ENCODE data around the gene MRPL11. TPM values are rescaled to one million over a fixed set of nuclear protein-coding genes. Genes with fewer than 3 reads are reported as not detected.

The MRPL11 gene
- total and polyA plus RNA-seq, 2 of the 13 experiments (the other 11 are each of a cell fraction or from before 2014, with no cell fraction given): 72.9 to 176 TPM

GRCh38 chr11:66408488-66409214, 30.0 kb downstream of the MRPL11 start (continued):
- TF ChIP-seq, protein P1, sequence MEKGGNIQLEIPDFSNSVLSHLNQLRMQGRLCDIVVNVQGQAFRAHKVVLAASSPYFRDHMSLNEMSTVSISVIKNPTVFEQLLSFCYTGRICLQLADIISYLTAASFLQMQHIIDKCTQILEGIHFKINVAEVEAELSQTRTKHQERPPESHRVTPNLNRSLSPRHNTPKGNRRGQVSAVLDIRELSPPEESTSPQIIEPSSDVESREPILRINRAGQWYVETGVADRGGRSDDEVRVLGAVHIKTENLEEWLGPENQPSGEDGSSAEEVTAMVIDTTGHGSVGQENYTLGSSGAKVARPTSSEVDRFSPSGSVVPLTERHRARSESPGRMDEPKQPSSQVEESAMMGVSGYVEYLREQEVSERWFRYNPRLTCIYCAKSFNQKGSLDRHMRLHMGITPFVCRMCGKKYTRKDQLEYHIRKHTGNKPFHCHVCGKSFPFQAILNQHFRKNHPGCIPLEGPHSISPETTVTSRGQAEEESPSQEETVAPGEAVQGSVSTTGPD (CRISPR knock-in tag; IDR thresholded peaks at IDR 0.05): no peak
- no peak for TF ChIP-seq ZNF557 (CRISPR knock-in tag; IDR thresholded peaks at IDR 0.05)
- peak; percentile 98 for TF ChIP-seq RAD21 (CRISPR knock-in tag; IDR thresholded peaks at IDR 0.05)
- TF ChIP-seq ZNF629 (CRISPR knock-in tag; conservative IDR thresholded peaks at IDR 0.05): 0 out of 2 replicates have a peak, but pooled peaks have one; percentile 12
- no peak for TF ChIP-seq TFAP4 (IDR thresholded peaks at IDR 0.05; ENCODE audit: borderline replicate concordance, low read depth)
- no peak for TF ChIP-seq ZNF7 (CRISPR knock-in tag; IDR thresholded peaks at IDR 0.05)
- TF ChIP-seq ZNF850 (CRISPR knock-in tag; conservative IDR thresholded peaks at IDR 0.05): no peak
- no peak for TF ChIP-seq ZNF180 (CRISPR knock-in tag; IDR thresholded peaks at IDR 0.05; ENCODE audit: borderline replicate concordance, low read depth)
- TF ChIP-seq, protein P2, sequence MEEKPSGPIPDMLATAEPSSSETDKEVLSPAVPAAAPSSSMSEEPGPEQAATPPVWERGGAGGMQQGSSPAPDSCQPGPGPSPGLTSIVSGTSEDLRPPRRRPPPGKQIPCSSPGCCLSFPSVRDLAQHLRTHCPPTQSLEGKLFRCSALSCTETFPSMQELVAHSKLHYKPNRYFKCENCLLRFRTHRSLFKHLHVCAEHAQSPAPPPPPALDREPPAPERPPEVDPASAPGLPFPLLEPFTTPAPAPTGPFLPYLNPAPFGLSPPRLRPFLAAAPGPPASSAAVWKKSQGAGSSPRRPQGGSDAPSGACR (CRISPR knock-in tag; IDR thresholded peaks at IDR 0.05): no peak
- no peak for TF ChIP-seq ZBTB44 (CRISPR knock-in tag; IDR thresholded peaks at IDR 0.05)
- no peak for TF ChIP-seq SIN3A (IDR thresholded peaks at IDR 0.05; ENCODE audit: borderline replicate concordance, low read depth, low read length)
- TF ChIP-seq ZNF564 (CRISPR knock-in tag; IDR thresholded peaks at IDR 0.05): no peak
- TF ChIP-seq, protein P3, sequence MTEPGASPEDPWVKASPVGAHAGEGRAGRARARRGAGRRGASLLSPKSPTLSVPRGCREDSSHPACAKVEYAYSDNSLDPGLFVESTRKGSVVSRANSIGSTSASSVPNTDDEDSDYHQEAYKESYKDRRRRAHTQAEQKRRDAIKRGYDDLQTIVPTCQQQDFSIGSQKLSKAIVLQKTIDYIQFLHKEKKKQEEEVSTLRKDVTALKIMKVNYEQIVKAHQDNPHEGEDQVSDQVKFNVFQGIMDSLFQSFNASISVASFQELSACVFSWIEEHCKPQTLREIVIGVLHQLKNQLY (CRISPR knock-in tag; IDR thresholded peaks at IDR 0.05): no peak
- no peak for TF ChIP-seq ZNF775 (CRISPR knock-in tag; IDR thresholded peaks at IDR 0.05; ENCODE audit: borderline replicate concordance)
- TF ChIP-seq ZNF879 (CRISPR knock-in tag; IDR thresholded peaks at IDR 0.05): no peak
- TF ChIP-seq, protein P4, sequence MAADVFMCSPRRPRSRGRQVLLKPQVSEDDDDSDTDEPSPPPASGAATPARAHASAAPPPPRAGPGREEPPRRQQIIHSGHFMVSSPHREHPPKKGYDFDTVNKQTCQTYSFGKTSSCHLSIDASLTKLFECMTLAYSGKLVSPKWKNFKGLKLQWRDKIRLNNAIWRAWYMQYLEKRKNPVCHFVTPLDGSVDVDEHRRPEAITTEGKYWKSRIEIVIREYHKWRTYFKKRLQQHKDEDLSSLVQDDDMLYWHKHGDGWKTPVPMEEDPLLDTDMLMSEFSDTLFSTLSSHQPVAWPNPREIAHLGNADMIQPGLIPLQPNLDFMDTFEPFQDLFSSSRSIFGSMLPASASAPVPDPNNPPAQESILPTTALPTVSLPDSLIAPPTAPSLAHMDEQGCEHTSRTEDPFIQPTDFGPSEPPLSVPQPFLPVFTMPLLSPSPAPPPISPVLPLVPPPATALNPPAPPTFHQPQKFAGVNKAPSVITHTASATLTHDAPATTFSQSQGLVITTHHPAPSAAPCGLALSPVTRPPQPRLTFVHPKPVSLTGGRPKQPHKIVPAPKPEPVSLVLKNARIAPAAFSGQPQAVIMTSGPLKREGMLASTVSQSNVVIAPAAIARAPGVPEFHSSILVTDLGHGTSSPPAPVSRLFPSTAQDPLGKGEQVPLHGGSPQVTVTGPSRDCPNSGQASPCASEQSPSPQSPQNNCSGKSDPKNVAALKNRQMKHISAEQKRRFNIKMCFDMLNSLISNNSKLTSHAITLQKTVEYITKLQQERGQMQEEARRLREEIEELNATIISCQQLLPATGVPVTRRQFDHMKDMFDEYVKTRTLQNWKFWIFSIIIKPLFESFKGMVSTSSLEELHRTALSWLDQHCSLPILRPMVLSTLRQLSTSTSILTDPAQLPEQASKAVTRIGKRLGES (CRISPR knock-in tag; IDR thresholded peaks at IDR 0.05; ENCODE audit: borderline replicate concordance): no peak
- TF ChIP-seq ZNF451 (CRISPR knock-in tag; IDR thresholded peaks at IDR 0.05): no peak
- TF ChIP-seq PCBP1 (IDR thresholded peaks at IDR 0.05; ENCODE audit: borderline replicate concordance, low read depth, low read length): no peak
- no peak for TF ChIP-seq GABPA (IDR thresholded peaks at IDR 0.05; ENCODE audit: low read depth, low read length)
- TF ChIP-seq GABPA (CRISPR knock-in tag; IDR thresholded peaks at IDR 0.05; ENCODE audit: low read depth): no peak
- TF ChIP-seq, protein P5, sequence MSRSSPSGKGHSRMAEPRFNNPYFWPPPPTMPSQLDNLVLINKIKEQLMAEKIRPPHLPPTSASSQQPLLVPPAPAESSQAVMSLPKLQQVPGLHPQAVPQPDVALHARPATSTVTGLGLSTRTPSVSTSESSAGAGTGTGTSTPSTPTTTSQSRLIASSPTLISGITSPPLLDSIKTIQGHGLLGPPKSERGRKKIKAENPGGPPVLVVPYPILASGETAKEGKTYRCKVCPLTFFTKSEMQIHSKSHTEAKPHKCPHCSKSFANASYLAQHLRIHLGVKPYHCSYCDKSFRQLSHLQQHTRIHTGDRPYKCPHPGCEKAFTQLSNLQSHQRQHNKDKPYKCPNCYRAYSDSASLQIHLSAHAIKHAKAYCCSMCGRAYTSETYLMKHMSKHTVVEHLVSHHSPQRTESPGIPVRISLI (CRISPR knock-in tag; IDR thresholded peaks at IDR 0.05; ENCODE audit: borderline replicate concordance): no peak

Data from HepG2 (cell line).